Astrocyte of the cerebellum (primary cell): Measurements from ENCODE around the gene RACGAP1.

Experiments used
- DNase-seq: peaks from one replicate; pipeline ENCODE4 v3.0.0-alpha.2; 2011; ENCODE audit warnings: low read depth
- H3K4me3 ChIP-seq: 2 replicates; pipeline ENCODE4 v1.5.1; 2011; ENCODE audit warnings: mild to moderate bottlenecking, low read depth, low read length, moderate library complexity
- in situ Hi-C: cut with HindIII; loops from 2 replicates; pipeline ENCODE4 v1.10.0; 2017; ENCODE audit warnings: low sequenced_read_pairs
- TF ChIP-seq, protein P1 (sequence below): IDR thresholded peaks from 2 replicates; pipeline ENCODE4 v1.5.1; 2012; ENCODE audit warnings: low read length, low read depth, moderate library complexity, mild to moderate bottlenecking; ENCODE audit errors: missing control alignments

The RACGAP1 gene

DNA sequence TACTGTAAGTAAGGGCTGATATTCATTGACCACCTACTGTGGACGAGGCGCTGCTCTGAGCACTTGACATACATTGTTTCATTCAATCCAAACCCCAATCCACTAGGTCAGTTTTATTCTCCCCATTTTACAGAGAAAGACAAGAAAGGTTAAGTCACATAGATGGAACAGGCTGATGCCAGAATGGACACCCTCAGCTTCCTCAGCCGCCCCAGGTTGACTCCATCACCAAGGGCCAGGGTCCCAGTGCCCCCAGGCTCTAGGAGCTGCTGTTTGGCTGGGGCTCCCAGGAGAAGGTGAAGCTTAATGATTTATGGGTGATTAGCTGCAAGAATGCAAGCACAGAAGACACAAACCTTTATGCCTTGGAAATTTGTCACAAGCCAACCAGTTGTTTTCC is 75.4 kb downstream of the RACGAP1 start:
- in situ Hi-C loops = no loop called here
- no peak overlapping the region for H3K4me3 ChIP-seq
- TF ChIP-seq, protein P1, sequence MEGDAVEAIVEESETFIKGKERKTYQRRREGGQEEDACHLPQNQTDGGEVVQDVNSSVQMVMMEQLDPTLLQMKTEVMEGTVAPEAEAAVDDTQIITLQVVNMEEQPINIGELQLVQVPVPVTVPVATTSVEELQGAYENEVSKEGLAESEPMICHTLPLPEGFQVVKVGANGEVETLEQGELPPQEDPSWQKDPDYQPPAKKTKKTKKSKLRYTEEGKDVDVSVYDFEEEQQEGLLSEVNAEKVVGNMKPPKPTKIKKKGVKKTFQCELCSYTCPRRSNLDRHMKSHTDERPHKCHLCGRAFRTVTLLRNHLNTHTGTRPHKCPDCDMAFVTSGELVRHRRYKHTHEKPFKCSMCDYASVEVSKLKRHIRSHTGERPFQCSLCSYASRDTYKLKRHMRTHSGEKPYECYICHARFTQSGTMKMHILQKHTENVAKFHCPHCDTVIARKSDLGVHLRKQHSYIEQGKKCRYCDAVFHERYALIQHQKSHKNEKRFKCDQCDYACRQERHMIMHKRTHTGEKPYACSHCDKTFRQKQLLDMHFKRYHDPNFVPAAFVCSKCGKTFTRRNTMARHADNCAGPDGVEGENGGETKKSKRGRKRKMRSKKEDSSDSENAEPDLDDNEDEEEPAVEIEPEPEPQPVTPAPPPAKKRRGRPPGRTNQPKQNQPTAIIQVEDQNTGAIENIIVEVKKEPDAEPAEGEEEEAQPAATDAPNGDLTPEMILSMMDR = no peak
- no peak for DNase-seq

DNA sequence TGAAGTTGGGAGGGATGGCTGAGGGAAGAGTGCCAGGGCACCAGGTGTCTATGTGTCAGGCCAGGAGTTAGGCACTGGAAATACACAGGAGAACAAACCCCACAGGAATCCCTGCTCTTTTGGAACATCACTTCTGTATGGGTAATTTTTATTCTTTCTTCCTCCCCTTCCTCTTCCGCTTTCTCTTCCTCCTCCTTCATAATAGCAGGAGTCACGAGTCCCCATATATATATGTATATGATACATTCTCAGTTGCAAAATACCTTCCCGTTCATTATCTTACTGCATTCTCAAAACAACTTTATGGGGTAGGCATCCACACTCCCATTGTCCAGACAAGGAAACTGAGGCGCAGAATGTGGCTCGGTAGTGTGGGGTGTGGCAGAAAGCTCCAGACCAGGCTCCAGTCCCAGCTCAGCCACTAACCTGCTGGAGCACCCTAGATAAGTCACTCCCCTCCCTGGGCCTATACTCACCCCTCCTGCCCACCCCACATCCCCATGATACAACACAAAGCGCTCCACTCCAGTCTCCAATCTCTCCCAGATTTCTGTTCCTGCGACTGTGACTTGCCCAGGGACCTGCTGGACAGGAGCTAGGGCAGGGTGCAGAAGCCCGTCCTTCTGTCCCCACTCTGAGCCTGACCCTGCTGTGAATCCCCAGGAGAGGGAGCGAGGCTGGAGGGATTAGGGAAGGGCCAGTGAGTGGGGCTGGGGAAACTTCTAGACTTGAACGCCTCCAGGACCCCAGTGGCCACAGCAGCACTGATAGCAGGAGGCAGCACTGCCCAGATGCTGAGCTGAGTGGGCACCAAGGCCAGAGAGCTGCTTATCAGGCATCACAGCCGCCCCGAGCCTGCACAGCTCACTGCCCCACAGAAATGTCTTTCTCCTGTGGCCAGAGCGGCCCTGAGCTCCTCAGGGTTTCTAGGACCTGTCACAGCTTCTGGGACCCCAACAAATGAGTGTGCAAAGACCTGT is 76.1 kb downstream of the RACGAP1 start:
- H3K4me3 ChIP-seq = no peak overlapping the region
- in situ Hi-C loops = no loop called here

DNA sequence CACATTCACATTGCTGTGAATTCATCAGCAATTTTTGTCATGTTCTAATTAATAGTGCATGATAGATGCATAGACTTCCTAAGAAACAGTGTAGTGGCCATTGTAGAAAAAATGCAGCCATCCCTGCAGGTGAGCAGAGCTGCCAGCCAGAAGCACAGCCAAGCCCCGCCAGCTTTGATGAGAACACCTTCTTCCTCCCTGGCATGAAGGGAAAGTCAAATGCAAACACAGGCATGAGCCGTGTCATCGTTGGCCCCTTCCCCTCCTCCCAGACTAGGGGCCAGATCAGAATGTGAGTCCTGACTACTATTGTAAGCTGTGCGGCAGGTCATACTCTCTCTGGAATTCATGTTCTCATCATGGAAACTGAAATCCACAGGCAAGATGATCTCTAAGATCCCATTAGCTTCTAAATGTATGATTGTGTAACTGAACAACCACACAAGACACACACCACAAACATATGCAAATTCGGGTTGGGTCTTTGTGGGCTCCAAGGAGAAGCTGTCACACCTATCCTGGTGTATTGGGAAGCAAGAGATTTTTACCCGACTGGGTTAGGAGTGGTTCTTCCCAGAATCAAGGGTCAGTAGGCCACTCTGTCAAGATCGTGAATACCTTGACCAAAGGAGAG is 77.6 kb downstream of the RACGAP1 start:
- TF ChIP-seq, protein P1 = no peak
- H3K4me3 ChIP-seq = no peak overlapping the region
- DNase-seq = no peak
- in situ Hi-C loops = no loop called here

More for the DNA sequence above, 76.1 kb downstream of the RACGAP1 start:
- TF ChIP-seq, protein P1 = no peak
- no peak for DNase-seq

DNA sequence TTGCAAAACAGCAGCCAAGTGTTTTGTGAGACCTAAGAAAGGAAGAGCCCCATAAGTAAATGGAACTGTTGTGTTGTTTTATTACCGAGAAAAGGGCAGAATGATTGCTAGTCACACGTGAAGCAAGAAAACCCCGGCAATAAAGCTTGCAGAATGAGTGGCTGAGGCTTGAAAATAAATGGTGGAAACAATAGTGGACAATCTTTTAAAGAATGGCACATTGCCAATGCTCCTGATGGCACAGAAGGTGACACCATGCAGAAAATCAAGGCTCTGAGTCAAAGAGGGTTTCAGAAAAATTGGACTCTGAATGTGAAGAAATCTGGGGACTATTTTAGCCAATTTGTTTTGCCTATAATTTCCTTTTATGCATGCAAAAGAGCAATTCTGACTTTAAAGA is 78.8 kb downstream of the RACGAP1 start:
- TF ChIP-seq, protein P1 = no peak
- no peak overlapping the region for H3K4me3 ChIP-seq
- in situ Hi-C loops = no loop called here
- DNase-seq = no peak

DNA sequence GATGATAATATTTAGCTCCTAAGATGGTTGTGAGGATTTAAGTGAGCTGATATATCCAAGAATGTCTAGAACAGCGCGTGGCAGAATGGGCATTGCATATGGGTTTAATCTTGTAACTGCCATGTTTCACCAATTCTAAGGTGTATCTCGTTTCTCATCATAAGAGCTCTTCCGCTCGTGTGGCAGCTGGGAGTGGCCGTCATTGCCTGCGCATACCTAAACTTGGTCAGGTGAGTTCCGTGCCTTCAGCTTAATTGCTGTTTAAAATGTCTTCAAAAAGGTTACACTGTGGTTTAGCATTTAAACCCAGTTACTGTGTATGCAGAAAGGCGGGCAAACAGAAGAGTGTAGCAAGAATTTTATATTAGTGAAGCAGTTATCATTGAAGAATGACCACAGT is 79.2 kb downstream of the RACGAP1 start:
- no peak overlapping the region for H3K4me3 ChIP-seq
- in situ Hi-C loops = no loop called here
- no peak for DNase-seq
- TF ChIP-seq, protein P1 = no peak

DNA sequence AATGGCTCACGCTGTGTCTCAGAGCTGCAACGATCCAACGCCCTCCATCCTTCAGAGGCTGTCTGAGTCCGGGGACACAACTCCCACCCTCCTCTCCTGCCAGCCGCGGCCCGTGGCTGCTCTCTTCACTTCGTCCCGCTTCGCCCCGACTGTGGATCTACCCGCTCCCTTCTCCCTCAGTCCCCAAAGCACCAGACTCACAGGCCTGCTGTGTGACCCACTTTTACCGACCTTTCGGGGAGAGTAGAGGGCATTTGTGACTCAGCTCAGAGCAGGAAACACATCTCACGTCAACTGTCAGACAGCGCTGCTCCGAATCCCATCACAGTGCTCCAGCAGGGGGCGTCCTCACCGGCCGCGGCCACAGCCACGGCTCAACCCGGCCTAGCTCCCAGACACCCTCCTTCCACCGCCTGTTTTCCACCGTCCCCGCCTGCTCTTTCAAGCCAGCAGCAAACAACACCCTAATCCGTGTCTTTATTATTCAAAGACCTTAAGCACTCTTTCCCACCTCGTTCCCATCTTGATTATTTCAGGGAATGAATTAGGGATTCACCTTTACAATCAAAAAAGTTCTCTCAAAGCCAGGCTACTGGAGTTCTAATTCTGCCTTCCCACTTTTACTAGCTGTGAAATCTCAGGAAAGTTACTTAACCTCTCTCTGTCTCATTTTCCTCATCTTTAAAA is 79.8 kb downstream of the RACGAP1 start:
- TF ChIP-seq, protein P1 = peak; percentile 96
- H3K4me3 ChIP-seq = peak overlapping the region; percentile 28
- DNase-seq = peak; percentile 22
- in situ Hi-C loops = no loop called here
